Gastrocnemius medialis (tissue), 4 donors: ENCODE data around the gene RAB3D. TPM values are rescaled to one million over a fixed set of nuclear protein-coding genes. Genes with fewer than 3 reads are reported as not detected.

Experiments used
- ATAC-seq, 2 donors: fragments of 150-250 bp; one replicate each; pipeline ENCODE4 v1.9.1; 2016
- DNase-seq, 2 donors: peaks; one replicate each; pipeline ENCODE4 v3.0.0-alpha.2; 2019
- H3K27ac ChIP-seq, 4 donors: fragments of 200-600 bp; sonication (generic); 1 replicate in 1 of 4; 2 replicates in 3 of 4; pipeline ENCODE4 v1.5.1; 2016 to 2018; ENCODE audit warnings: mild to moderate bottlenecking in 2 of 4, moderate library complexity in 1 of 4
- H3K27me3 ChIP-seq, 3 donors: fragments of 200-600 bp; sonication (generic) in 2 of 3; 1 replicate in 1 of 3; 2 replicates in 2 of 3; pipeline versions ENCODE4 v1.5.1 to v1.6.0; 2016 to 2019; ENCODE audit warnings: mild to moderate bottlenecking in 1 of 3, moderate library complexity in 1 of 3
- H3K36me3 ChIP-seq, 2 donors: fragments of 200-600 bp; sonication (generic) in 1 of 2; one replicate each; pipeline ENCODE4 v1.5.1; 2017 to 2018
- H3K4me1 ChIP-seq, 2 donors: fragments of 200-600 bp; sonication (generic) in 1 of 2; one replicate each; pipeline ENCODE4 v1.5.1; 2016 to 2017; ENCODE audit warnings: mild to moderate bottlenecking in 2 of 2
- H3K4me3 ChIP-seq, 4 donors: fragments of 200-600 bp; sonication (generic) in 3 of 4; 1 replicate in 1 of 4; 2 replicates in 3 of 4; pipeline ENCODE4 v1.5.1; 2016 to 2019; ENCODE audit warnings: mild to moderate bottlenecking in 2 of 4
- H3K9me3 ChIP-seq, 3 donors: fragments of 200-600 bp; sonication (generic) in 2 of 3; 1 replicate in 1 of 3; 2 replicates in 2 of 3; pipeline ENCODE4 v1.5.1; 2016 to 2019
- CTCF ChIP-seq, 5 experiments: fragments of 450-650 bp in 3 of 5; fragments of 200-600 bp in 2 of 5; sonication (generic) in 2 of 5; IDR thresholded peaks in 4 of 5; conservative IDR thresholded peaks in 1 of 5; 1 replicate in 4 of 5; 2 replicates in 1 of 5; pipeline ENCODE4 v1.5.1; 2016 to 2019; ENCODE audit warnings: antibody characterized with exemption in 5 of 5, mild to moderate bottlenecking in 3 of 5, moderate library complexity in 3 of 5
- POLR2A ChIP-seq, 2 donors: fragments of 450-650 bp; IDR thresholded peaks; one replicate each; pipeline ENCODE4 v1.6.1; 2017; ENCODE audit warnings: antibody characterized with exemption in 2 of 2, mild to moderate bottlenecking in 2 of 2, moderate library complexity in 2 of 2
- in situ Hi-C, 4 donors: fragments of 200-750 bp; cut with MboI; loops; one replicate each; pipeline versions ENCODE4 v1.15.0 to v1.8.0; 2017; ENCODE audit warnings: low sequenced_read_pairs in 4 of 4
- intact Hi-C: fragments of 100-400 bp; cut with DNase I; formaldehyde crosslinking; loops from one replicate; pipeline ENCODE4 v1.15.1; 2023; ENCODE audit warnings: low total_unique reads
- total RNA-seq, 4 donors: library from RNA; depleted of rRNA; stranded (reverse); fragments of >200 nt; gene quantifications; one replicate each; pipeline versions ENCODE4 v1.1.0 to v1.2.3, GENCODE V29; 2016

The RAB3D gene
- total RNA-seq, 4 donors from 2014 or later: 1.5 to 3.9 (median 2.4) TPM

GRCh38 chr19:11291991-11292390 lies 47.5 kb downstream of the RAB3D start:
- Histone ChIP-seq H3K4me1 (no peaks in the 10 kb centered on the region), H3K36me3 (no peaks in the 10 kb centered on the region), H3K27me3 (peaks cover 0 to 5% (median 0%) of the 10 kb centered on the region in 3 donors), H3K4me3 (no peak overlapping the region), H3K9me3 (no peaks in the 10 kb centered on the region), H3K27ac (no peak overlapping the region)
- no peak for TF ChIP-seq POLR2A (IDR thresholded peaks at IDR 0.05)
- in situ Hi-C loops (no loop called here), intact Hi-C loops (loop anchor here (2.0 to 10.0 kb wide), 2 partner anchors 83 to 191 kb away; partner anchors contain the start of gene SWSAP1)
- no peak for ATAC-seq
- DNase-seq: no peak

- no peak for ATAC-seq
- no peaks in the 10 kb centered on the region for H3K36me3 ChIP-seq
- intact Hi-C loops: loop anchor here (10.0 kb wide), 1 partner anchor 83 kb away; the partner anchor contains the start of gene SWSAP1
- H3K4me1 ChIP-seq: no peaks in the 10 kb centered on the region
- no peaks in the 10 kb centered on the region for H3K9me3 ChIP-seq
- TF ChIP-seq POLR2A (IDR thresholded peaks at IDR 0.05) (no peak), CTCF (IDR thresholded peaks at IDR 0.05 in 4 of 5, conservative IDR thresholded peaks at IDR 0.05 in 1 of 5) (no peak)
- no peak overlapping the region for H3K27ac ChIP-seq
- in situ Hi-C loops: no loop called here
- H3K4me3 ChIP-seq: no peak overlapping the region
- DNase-seq: no peak
- peaks cover 0 to 5% (median 0%) of the 10 kb centered on the region in 3 donors for H3K27me3 ChIP-seq
These were observed 48.0 kb downstream of the RAB3D start for GRCh38 chr19:11291415-11291814.

GRCh38 chr19:11290256-11290655 lies 49.2 kb downstream of the RAB3D start:
- in situ Hi-C loops: no loop called here
- intact Hi-C loops: loop anchor here (10.0 kb wide), 1 partner anchor 85 kb away; the partner anchor contains the start of gene SWSAP1
- no peaks in the 10 kb centered on the region for H3K9me3 ChIP-seq

DNA sequence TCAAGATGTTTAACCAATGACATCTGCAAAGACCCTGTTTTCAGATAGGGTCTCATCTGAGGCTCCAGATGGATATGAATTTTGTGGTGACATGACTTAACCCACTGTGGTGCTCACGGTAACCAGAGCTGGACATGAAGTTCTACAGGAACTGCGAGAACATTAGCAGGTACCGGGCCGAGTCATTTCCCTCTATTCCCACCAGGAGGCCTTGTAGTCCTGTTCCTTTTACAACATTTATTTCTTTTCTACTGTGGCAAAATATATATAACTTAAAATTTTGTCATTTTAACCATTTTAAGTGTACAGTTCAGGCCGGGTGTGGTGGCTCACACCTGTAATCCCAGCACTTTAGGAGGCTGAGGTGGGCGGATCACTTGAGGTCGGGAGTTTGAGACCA lies 51.1 kb downstream of the RAB3D start:
- in situ Hi-C loops (no loop called here), intact Hi-C loops (no loop called here)
- no peak for DNase-seq
- no peaks in the 10 kb centered on the region for H3K9me3 ChIP-seq
- ATAC-seq: no peak
- H3K4me1 ChIP-seq: no peaks in the 10 kb centered on the region
- H3K4me3 ChIP-seq: no peak overlapping the region
- H3K36me3 ChIP-seq: no peaks in the 10 kb centered on the region
- peaks cover 0 to 4% (median 0%) of the 10 kb centered on the region in 3 donors for H3K27me3 ChIP-seq
- no peak for TF ChIP-seq POLR2A (IDR thresholded peaks at IDR 0.05)
- TF ChIP-seq CTCF (IDR thresholded peaks at IDR 0.05 in 4 of 5, conservative IDR thresholded peaks at IDR 0.05 in 1 of 5): peak in 1 of 5 experiments; percentile 9
- H3K27ac ChIP-seq: no peak overlapping the region

More at GRCh38 chr19:11290256-11290655, 49.2 kb downstream of the RAB3D start:
- no peak for DNase-seq
- Histone ChIP-seq H3K4me1 (no peaks in the 10 kb centered on the region), H3K4me3 (no peak overlapping the region), H3K36me3 (no peaks in the 10 kb centered on the region), H3K27me3 (peaks cover 0 to 5% (median 0%) of the 10 kb centered on the region in 3 donors), H3K27ac (no peak overlapping the region)
- ATAC-seq: no peak
- no peak for TF ChIP-seq CTCF (IDR thresholded peaks at IDR 0.05 in 4 of 5, conservative IDR thresholded peaks at IDR 0.05 in 1 of 5)
- no peak for TF ChIP-seq POLR2A (IDR thresholded peaks at IDR 0.05)

DNA sequence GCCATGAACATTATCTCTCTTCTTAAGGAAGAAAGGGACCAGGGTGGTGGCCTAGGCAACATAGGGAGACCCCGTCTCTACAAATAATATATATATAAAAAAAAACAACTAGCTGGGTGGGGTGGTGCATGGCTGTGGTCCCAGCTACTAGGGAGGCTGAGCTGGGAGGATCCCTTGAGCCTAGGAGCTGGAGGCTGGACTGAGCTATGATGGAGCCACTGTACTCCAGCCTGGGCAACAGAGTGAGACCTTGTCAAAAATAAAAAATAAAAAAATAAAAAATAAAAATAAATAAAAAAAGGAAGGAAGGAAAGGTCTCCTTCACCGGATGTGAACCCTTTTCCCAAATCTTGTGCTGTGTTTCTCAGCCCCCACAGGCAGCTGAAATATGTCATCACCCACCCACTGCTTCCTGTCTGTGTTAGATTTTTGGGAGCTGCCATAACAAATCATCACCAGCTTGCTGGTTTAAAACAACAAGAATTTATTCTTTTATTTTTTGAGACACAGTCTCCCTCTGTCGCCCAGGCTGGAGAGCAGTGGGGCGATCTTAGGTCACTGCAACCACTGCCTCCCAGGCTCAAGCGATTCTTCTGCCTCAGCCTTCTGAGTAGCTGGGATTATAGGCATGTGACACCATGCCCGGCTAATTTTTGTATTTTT lies 53.0 kb downstream of the RAB3D start:
- Histone ChIP-seq H3K4me3 (no peak overlapping the region), H3K27me3 (no peaks in the 10 kb centered on the region), H3K4me1 (no peaks in the 10 kb centered on the region), H3K27ac (peak overlapping the region in 3 of 4 donors; percentile 41 to 55 (median 50)), H3K9me3 (no peaks in the 10 kb centered on the region), H3K36me3 (no peaks in the 10 kb centered on the region)
- in situ Hi-C loops (no loop called here), intact Hi-C loops (no loop called here)
- TF ChIP-seq POLR2A (IDR thresholded peaks at IDR 0.05) (no peak), CTCF (IDR thresholded peaks at IDR 0.05 in 4 of 5, conservative IDR thresholded peaks at IDR 0.05 in 1 of 5) (peak in 3 of 5 experiments; percentile 6 to 13 (median 10))
- ATAC-seq: no peak
- DNase-seq: no peak
